SU-DHL-6 (cell line): Measurements from ENCODE around the gene YIF1A.

Experiments
- H2AFZ ChIP-seq: fragments of 200-600 bp; sonication (generic); 2 replicates; pipeline ENCODE4 v1.6.1; 2014; ENCODE audit warnings: low read depth, mild to moderate bottlenecking, moderate library complexity, mixed read lengths, antibody characterized with exemption, low read length; ENCODE audit not compliant: severe bottlenecking
- H3F3A ChIP-seq: fragments of 200-600 bp; shearing (Covaris generic); 2 replicates; pipeline ENCODE4 v1.6.0; 2016; ENCODE audit warnings: antibody characterized with exemption, mild to moderate bottlenecking; ENCODE audit not compliant: insufficient read depth
- H3K27ac ChIP-seq: fragments of 200-600 bp; sonication (generic); 2 replicates; pipeline ENCODE4 v1.5.1; 2016; ENCODE audit warnings: low read depth, mild to moderate bottlenecking, low read length, moderate library complexity, mixed read lengths
- H3K27me3 ChIP-seq: fragments of 200-600 bp; sonication (generic), shearing (Covaris generic); 2 replicates; pipeline ENCODE4 v1.6.0; 2014; ENCODE audit warnings: mild to moderate bottlenecking, low read length
- H3K36me3 ChIP-seq: fragments of 200-600 bp; sonication (generic); 2 replicates; pipeline ENCODE4 v1.6.1; 2014; ENCODE audit warnings: mild to moderate bottlenecking, low read length, mixed read lengths
- H3K4me2 ChIP-seq: fragments of 300-600, 200-600 bp; shearing (Covaris generic), sonication (generic); 2 replicates; pipeline ENCODE4 v1.6.0; 2014; ENCODE audit warnings: low read length, low read depth, mild to moderate bottlenecking; ENCODE audit not compliant: poor library complexity, severe bottlenecking
- H3K4me3 ChIP-seq: fragments of 200-600 bp; sonication (generic); 2 replicates; pipeline ENCODE4 v1.5.1; 2014; ENCODE audit warnings: antibody characterized with exemption, low read length, mild to moderate bottlenecking, mixed read lengths; ENCODE audit not compliant: insufficient read depth, poor library complexity, severe bottlenecking
- H3K79me2 ChIP-seq: fragments of 200-600 bp; sonication (generic); 2 replicates; pipeline ENCODE4 v1.6.1; 2014; ENCODE audit warnings: mild to moderate bottlenecking, low read length, moderate library complexity; ENCODE audit not compliant: insufficient read depth
- H3K9ac ChIP-seq: fragments of 200-600 bp; sonication (generic); 2 replicates; pipeline ENCODE4 v1.7.0; 2014; ENCODE audit warnings: mild to moderate bottlenecking, low read length
- H3K9me2 ChIP-seq: fragments of 200-600 bp; sonication (generic); replicated peaks from 2 replicates; pipeline ENCODE4 v1.6.1; 2014; ENCODE audit warnings: low read length; ENCODE audit not compliant: insufficient read depth
- H3K9me3 ChIP-seq: fragments of 200-600 bp; sonication (generic); 2 replicates; pipeline ENCODE4 v1.6.1; 2014; ENCODE audit warnings: low read length, mixed read lengths; ENCODE audit not compliant: insufficient read depth
- H4K20me1 ChIP-seq: fragments of 200-600 bp; sonication (generic); 2 replicates; pipeline ENCODE4 v1.6.1; 2014; ENCODE audit warnings: low read depth, mild to moderate bottlenecking, antibody characterized with exemption, low read length, moderate library complexity, mixed read lengths
- EZH2phosphoT487 ChIP-seq: fragments of 200-600 bp; sonication (generic), shearing (Covaris generic); conservative IDR thresholded peaks from 2 replicates; pipeline ENCODE4 v1.6.1; 2018; ENCODE audit warnings: mild to moderate bottlenecking, antibody characterized with exemption, low read length, moderate library complexity, mixed read lengths
- TF ChIP-seq, protein P1 (sequence below): fragments of 200-600 bp; sonication (generic); IDR thresholded peaks from one replicate; pipeline ENCODE4 v1.5.1; 2017; ENCODE audit warnings: antibody characterized with exemption, mild to moderate bottlenecking, low read length, moderate library complexity; ENCODE audit not compliant: insufficient read depth, poor library complexity, severe bottlenecking

YIF1A gene

DNA sequence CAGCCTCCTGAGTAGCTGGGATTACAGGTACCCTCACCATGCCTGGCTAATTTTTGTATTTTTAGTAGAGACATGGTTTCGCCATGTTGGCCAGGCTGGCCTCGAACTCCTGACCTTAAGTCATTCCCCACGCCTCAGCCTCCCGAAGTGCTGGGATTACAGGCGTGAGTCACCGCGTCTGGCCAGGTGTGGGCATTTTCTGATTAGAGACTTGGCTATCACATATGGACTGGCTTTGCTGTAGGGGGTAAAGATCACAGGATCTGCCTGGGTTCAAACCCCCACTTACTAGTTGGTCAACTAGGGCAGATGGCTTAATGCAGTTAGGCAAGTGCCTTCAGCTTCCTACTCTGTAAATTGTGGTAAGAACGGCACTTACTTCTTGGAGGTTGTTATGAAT lies 21.4 kb upstream of the YIF1A start:
- Histone ChIP-seq H3K27ac (no peak overlapping the region), H3K9me2 (no peaks in the 10 kb centered on the region), H3K36me3 (no peaks in the 10 kb centered on the region), H3K9ac (no peak overlapping the region), H4K20me1 (no peaks in the 10 kb centered on the region), H3K27me3 (no peaks in the 10 kb centered on the region), H3F3A (no peaks in the 10 kb centered on the region), H3K4me3 (no peak overlapping the region), H2AFZ (no peak overlapping the region), H3K9me3 (no peaks in the 10 kb centered on the region), H3K79me2 (no peaks in the 10 kb centered on the region), H3K4me2 (no peak overlapping the region)
- TF ChIP-seq EZH2phosphoT487 = no peak
- TF ChIP-seq, protein P1, sequence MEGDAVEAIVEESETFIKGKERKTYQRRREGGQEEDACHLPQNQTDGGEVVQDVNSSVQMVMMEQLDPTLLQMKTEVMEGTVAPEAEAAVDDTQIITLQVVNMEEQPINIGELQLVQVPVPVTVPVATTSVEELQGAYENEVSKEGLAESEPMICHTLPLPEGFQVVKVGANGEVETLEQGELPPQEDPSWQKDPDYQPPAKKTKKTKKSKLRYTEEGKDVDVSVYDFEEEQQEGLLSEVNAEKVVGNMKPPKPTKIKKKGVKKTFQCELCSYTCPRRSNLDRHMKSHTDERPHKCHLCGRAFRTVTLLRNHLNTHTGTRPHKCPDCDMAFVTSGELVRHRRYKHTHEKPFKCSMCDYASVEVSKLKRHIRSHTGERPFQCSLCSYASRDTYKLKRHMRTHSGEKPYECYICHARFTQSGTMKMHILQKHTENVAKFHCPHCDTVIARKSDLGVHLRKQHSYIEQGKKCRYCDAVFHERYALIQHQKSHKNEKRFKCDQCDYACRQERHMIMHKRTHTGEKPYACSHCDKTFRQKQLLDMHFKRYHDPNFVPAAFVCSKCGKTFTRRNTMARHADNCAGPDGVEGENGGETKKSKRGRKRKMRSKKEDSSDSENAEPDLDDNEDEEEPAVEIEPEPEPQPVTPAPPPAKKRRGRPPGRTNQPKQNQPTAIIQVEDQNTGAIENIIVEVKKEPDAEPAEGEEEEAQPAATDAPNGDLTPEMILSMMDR = no peak

- Histone ChIP-seq H2AFZ (no peak overlapping the region), H3K4me2 (no peak overlapping the region), H3K79me2 (no peaks in the 10 kb centered on the region), H3K9me3 (no peaks in the 10 kb centered on the region), H3K27me3 (no peaks in the 10 kb centered on the region), H3K4me3 (no peak overlapping the region), H3K36me3 (no peaks in the 10 kb centered on the region), H3K27ac (no peak overlapping the region), H4K20me1 (no peaks in the 10 kb centered on the region), H3K9me2 (no peaks in the 10 kb centered on the region), H3K9ac (no peak overlapping the region), H3F3A (no peaks in the 10 kb centered on the region)
- no peak for TF ChIP-seq EZH2phosphoT487
- TF ChIP-seq, protein P1 = no peak
Measured at GRCh38 chr11:66309475-66309874, 20.5 kb upstream of the YIF1A start.

DNA sequence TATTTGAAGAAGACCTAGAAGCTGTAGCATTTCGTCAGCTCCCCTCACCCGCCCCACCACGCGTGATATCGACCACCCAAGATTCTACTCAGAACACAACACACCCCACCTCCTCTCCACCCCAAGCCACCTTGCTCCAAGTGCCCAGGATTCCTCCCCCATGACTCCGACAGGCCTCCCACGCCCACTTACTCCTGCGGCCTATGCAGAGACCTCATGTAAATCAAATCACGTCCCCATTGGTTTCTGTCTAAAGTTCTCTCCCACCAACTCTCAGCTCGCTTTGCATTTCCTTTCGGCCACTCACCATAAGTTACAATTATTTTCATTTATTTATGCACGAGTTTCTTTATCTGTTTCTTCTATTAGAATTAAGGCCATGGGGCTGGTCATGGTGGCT lies 13.7 kb upstream of the YIF1A start:
- Histone ChIP-seq H3K27me3 (no peaks in the 10 kb centered on the region), H3K9me2 (no peaks in the 10 kb centered on the region), H3K79me2 (no peaks in the 10 kb centered on the region), H2AFZ (no peak overlapping the region), H3K27ac (no peak overlapping the region), H3K4me3 (no peak overlapping the region), H3K36me3 (no peaks in the 10 kb centered on the region), H4K20me1 (no peaks in the 10 kb centered on the region), H3K9me3 (no peaks in the 10 kb centered on the region), H3K9ac (no peak overlapping the region), H3K4me2 (no peak overlapping the region), H3F3A (no peaks in the 10 kb centered on the region)
- TF ChIP-seq EZH2phosphoT487 = no peak
- TF ChIP-seq, protein P1 = no peak

DNA sequence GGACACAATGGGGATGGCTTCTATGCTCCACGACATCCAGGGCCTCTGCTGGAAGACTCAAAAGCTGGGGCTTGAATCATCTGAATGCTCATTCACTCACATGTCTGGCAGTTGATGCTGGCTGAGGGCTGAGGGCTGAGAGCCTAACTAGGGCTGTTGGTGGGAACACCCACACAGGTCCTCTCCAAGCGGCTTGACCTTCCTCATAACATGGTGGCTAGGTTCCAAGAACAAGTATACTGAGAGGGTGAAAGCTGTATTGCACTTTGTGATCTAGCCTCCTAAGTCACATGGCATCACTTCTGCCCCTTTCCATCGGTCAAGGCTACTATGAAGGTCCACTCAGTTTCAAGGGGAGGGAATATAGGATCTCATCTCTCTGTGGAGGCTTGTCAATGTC lies 10.2 kb upstream of the YIF1A start:
- Histone ChIP-seq H3K4me3 (no peak overlapping the region), H3K9ac (no peak overlapping the region), H2AFZ (no peak overlapping the region), H3K79me2 (no peaks in the 10 kb centered on the region), H3K27me3 (no peaks in the 10 kb centered on the region), H3K27ac (no peak overlapping the region), H4K20me1 (no peaks in the 10 kb centered on the region), H3K36me3 (no peaks in the 10 kb centered on the region), H3F3A (no peaks in the 10 kb centered on the region), H3K9me2 (no peaks in the 10 kb centered on the region), H3K9me3 (no peaks in the 10 kb centered on the region), H3K4me2 (no peak overlapping the region)
- TF ChIP-seq EZH2phosphoT487 = no peak
- TF ChIP-seq, protein P1 = no peak
